ENCODE measurements around the gene TREH.
"Not testable (repeated sequence)": the region's sequence is repeated elsewhere in the genome, so short reads cannot be mapped to it uniquely, and the experiment has no call there.

Gene TREH, protein sequence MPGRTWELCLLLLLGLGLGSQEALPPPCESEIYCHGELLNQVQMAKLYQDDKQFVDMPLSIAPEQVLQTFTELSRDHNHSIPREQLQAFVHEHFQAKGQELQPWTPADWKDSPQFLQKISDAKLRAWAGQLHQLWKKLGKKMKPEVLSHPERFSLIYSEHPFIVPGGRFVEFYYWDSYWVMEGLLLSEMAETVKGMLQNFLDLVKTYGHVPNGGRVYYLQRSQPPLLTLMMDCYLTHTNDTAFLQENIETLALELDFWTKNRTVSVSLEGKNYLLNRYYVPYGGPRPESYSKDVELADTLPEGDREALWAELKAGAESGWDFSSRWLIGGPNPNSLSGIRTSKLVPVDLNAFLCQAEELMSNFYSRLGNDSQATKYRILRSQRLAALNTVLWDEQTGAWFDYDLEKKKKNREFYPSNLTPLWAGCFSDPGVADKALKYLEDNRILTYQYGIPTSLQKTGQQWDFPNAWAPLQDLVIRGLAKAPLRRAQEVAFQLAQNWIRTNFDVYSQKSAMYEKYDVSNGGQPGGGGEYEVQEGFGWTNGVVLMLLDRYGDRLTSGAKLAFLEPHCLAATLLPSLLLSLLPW

DNA sequence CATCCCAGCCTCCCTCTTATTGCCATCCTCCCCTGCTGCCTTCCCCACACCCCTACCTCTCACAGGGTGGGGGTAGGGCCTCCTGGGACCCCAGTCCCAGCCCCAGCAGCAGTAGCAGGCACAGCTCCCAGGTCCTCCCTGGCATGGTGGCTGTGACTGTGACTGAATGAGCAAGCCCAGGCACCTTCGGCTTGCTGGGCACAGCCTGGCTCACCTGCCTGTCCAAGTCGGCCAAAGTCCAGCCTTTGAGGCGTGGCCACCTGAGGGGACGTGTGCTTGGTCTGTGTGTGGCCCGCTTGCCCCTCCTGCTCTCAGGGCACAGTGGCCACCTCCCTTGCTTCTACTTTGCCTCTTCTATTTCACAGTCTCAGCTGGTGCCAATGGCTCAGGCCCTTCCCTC is at the start of gene TREH:
Gene TREH (minus strand): TSS at position 168 of the 400 bp plus-strand sequence. CDS start 23 bp downstream, at position 145.
- no peaks in the 10 kb centered on the region for H3K27me3 ChIP-seq (ENCODE audit: insufficient read depth, low read length)
- no peak within 1 kb of the TSS for H3K4me3 ChIP-seq (ENCODE audit: low read length)
- H3K36me3 ChIP-seq (ENCODE audit: insufficient read depth, low read length) = no peaks in the 10 kb centered on the region
- H3K4me1 ChIP-seq (ENCODE audit: insufficient read depth, low read length) = no peaks in the 10 kb centered on the region
- peaks cover 2% of the 10 kb centered on the region for H3K9me3 ChIP-seq (ENCODE audit: low read length)
- no peak within 1 kb of the TSS for H2AFZ ChIP-seq (ENCODE audit: low read depth, low read length)

DNA sequence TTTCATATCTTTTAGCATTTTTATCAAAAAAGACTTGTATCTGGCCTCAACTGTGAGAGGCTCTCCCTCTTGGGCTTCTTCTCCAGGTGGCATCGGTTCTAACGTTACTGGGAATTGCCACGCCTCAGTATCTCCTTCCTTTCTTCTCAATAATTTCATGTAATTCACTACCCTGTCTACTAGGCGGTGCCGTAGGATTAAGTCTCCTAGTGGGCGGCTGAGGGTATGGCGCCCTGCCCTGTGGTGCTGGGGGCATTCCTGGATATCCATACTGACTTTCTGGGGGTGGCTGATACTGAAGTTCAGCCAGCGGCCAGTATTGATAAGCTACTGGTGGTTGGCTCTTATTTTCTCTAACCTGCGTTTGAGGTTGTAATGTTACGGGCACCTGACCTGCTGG is 48.7 kb upstream of the TREH start:
- H3K4me3 ChIP-seq (ENCODE audit: low read length); H3K9me3 ChIP-seq (ENCODE audit: low read length); H3K27me3 ChIP-seq (ENCODE audit: insufficient read depth, low read length); H3K4me1 ChIP-seq (ENCODE audit: insufficient read depth, low read length); H2AFZ ChIP-seq (ENCODE audit: low read depth, low read length); H3K36me3 ChIP-seq (ENCODE audit: insufficient read depth, low read length): not testable (repeated sequence)

GRCh38 chr11:118727721-118728066 is 48.2 kb upstream of the TREH start:
- H3K4me1 ChIP-seq (ENCODE audit: insufficient read depth, low read length); H3K9me3 ChIP-seq (ENCODE audit: low read length); H3K4me3 ChIP-seq (ENCODE audit: low read length); H3K27me3 ChIP-seq (ENCODE audit: insufficient read depth, low read length); H2AFZ ChIP-seq (ENCODE audit: low read depth, low read length); H3K36me3 ChIP-seq (ENCODE audit: insufficient read depth, low read length): not testable (repeated sequence)

DNA sequence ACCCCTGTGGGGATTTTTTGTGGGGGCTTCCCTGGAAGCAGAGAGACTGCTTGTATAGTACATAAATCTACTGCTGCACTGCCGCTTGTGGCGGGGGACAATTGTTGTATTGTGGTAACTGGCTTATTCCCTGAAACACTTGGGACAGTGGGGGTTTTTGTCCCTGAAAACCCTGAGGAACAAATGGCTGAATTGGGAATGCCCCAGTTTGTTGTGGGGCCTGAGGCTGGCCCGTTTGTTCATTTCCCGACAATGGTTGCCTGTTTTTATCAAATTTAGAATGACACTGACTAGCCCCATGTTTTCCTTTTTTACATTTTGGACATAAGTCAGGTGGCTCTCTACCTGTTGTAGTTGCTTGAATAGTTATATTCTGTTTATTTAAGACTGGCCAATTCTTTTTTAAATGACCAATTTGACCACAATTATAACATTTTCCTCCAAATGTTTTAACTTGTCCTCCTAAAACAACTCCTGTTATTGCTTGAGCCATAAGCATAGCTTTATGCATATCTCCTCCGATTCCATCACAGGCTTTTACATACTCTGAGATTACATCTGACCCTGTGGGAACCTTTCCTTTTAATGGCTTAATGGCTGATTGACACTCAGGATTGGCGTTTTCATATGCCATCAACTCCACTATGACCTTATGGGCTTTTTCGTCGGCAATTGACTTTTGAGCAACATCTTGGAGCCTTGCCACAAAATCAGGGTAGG is 47.7 kb upstream of the TREH start:
- H3K4me3 ChIP-seq (ENCODE audit: low read length); H3K27me3 ChIP-seq (ENCODE audit: insufficient read depth, low read length); H3K4me1 ChIP-seq (ENCODE audit: insufficient read depth, low read length); H3K9me3 ChIP-seq (ENCODE audit: low read length); H2AFZ ChIP-seq (ENCODE audit: low read depth, low read length); H3K36me3 ChIP-seq (ENCODE audit: insufficient read depth, low read length): not testable (repeated sequence)

- not testable (repeated sequence) for H3K4me3 ChIP-seq (ENCODE audit: low read length); H3K36me3 ChIP-seq (ENCODE audit: insufficient read depth, low read length); H3K9me3 ChIP-seq (ENCODE audit: low read length); H3K27me3 ChIP-seq (ENCODE audit: insufficient read depth, low read length); H2AFZ ChIP-seq (ENCODE audit: low read depth, low read length); H3K4me1 ChIP-seq (ENCODE audit: insufficient read depth, low read length)
Observed at GRCh38 chr11:118721478-118722015, 42.1 kb upstream of the TREH start.

DNA sequence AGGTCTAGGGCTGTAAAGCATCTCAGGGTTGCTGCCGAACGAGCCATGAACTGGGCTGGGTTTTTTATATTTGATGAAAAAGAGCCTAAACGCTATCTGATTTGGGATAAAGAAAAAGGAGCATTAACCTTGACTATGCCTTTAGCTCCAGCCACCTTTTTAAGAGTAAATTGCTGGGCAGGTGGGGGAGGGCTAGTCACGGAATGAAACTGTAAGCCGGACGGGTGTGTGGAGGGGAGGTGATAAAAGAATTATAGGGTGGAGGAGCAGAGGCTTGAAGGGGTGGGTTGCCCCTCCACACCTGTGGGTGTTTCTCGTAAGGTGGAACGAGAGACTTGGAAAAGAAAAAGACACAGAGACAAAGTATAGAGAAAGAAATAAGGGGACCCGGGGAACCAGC is 41.3 kb upstream of the TREH start:
- not testable (repeated sequence) for H3K9me3 ChIP-seq (ENCODE audit: low read length); H3K36me3 ChIP-seq (ENCODE audit: insufficient read depth, low read length); H3K4me1 ChIP-seq (ENCODE audit: insufficient read depth, low read length); H3K27me3 ChIP-seq (ENCODE audit: insufficient read depth, low read length); H2AFZ ChIP-seq (ENCODE audit: low read depth, low read length); H3K4me3 ChIP-seq (ENCODE audit: low read length)

DNA sequence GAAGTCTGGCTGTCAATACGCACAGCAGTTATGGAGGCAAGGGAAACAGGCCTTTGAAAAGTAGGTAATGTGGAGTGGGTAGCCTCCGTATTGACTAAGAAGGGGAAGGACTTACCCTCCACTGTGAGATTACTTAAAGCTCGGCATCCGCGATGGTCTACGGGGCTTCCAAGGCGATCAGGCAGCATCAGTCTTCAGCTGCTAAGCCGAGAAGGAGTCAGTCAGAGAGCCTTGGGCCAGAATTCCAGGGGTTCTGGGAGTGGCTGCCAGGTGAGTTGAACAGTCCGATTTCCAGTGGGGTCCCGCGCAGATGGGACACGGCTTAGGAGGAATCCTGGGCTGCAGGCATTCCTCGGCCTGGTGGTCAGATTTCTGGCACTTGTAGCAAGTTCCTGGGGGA is 40.6 kb upstream of the TREH start:
- peaks cover 10% of the 10 kb centered on the region for H3K4me1 ChIP-seq (ENCODE audit: insufficient read depth, low read length)
- not testable (repeated sequence) for H3K36me3 ChIP-seq (ENCODE audit: insufficient read depth, low read length); H3K9me3 ChIP-seq (ENCODE audit: low read length); H3K4me3 ChIP-seq (ENCODE audit: low read length); H3K27me3 ChIP-seq (ENCODE audit: insufficient read depth, low read length); H2AFZ ChIP-seq (ENCODE audit: low read depth, low read length)

- H3K4me3 ChIP-seq (ENCODE audit: low read length); H2AFZ ChIP-seq (ENCODE audit: low read depth, low read length); H3K27me3 ChIP-seq (ENCODE audit: insufficient read depth, low read length); H3K9me3 ChIP-seq (ENCODE audit: low read length); H3K36me3 ChIP-seq (ENCODE audit: insufficient read depth, low read length): not testable (repeated sequence)
- H3K4me1 ChIP-seq (ENCODE audit: insufficient read depth, low read length) = peaks cover 12% of the 10 kb centered on the region
Observed at GRCh38 chr11:118718562-118718961, 39.1 kb upstream of the TREH start.

- H3K4me3 ChIP-seq (ENCODE audit: low read length); H3K36me3 ChIP-seq (ENCODE audit: insufficient read depth, low read length); H2AFZ ChIP-seq (ENCODE audit: low read depth, low read length); H3K9me3 ChIP-seq (ENCODE audit: low read length); H3K27me3 ChIP-seq (ENCODE audit: insufficient read depth, low read length): not testable (repeated sequence)
- H3K4me1 ChIP-seq (ENCODE audit: insufficient read depth, low read length) = peaks cover 12% of the 10 kb centered on the region
Observed at GRCh38 chr11:118717733-118718132, 38.3 kb upstream of the TREH start.

DNA sequence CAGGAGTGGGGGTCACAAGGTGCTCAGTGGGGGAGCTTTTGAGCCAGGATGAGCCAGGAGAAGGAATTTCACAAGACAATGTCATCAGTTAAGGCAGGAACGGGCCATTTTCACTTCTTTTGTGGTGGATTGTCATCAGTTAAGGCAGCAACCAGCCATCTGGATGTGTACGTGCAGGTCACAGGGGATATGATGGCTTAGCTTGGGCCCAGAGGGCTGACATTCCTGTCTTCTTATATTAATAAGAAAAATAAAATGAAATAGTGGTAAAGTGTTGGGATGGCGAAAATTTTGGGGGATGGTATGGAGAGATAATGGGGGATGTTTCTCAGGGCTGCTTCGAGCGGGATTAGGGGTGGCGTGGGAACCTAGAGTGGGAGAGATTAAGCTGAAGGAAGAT is 37.8 kb upstream of the TREH start:
- not testable (repeated sequence) for H3K27me3 ChIP-seq (ENCODE audit: insufficient read depth, low read length); H2AFZ ChIP-seq (ENCODE audit: low read depth, low read length); H3K4me3 ChIP-seq (ENCODE audit: low read length); H3K36me3 ChIP-seq (ENCODE audit: insufficient read depth, low read length); H3K9me3 ChIP-seq (ENCODE audit: low read length)
- peaks cover 12% of the 10 kb centered on the region for H3K4me1 ChIP-seq (ENCODE audit: insufficient read depth, low read length)

DNA sequence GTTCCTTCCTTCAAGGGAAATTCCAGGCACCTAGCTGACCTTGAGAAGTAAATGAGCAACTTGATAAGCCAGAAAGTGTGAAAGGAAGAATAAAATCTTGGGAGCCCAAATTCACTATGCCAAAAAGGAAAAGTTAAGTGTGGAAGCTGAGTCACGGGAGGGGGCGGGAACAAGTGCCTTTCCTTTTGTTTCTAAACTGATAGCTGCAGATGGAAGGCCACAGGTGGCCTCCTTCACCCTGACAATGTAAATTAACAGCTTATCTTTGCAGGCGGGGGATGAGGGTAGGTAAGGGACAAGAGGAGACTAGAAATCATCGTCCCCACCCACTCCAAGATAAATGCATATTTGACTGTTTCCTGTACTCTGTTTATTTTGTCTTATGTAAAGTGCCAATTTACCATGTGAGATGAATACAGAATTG is 36.4 kb upstream of the TREH start:
- Histone ChIP-seq H3K36me3 (ENCODE audit: insufficient read depth, low read length) (no peaks in the 10 kb centered on the region), H3K4me3 (ENCODE audit: low read length) (no peak overlapping the region), H2AFZ (ENCODE audit: low read depth, low read length) (peak overlapping the region; percentile 26), H3K9me3 (ENCODE audit: low read length) (no peaks in the 10 kb centered on the region), H3K27me3 (ENCODE audit: insufficient read depth, low read length) (no peaks in the 10 kb centered on the region), H3K4me1 (ENCODE audit: insufficient read depth, low read length) (peaks cover 12% of the 10 kb centered on the region)

- no peaks in the 10 kb centered on the region for H3K36me3 ChIP-seq (ENCODE audit: insufficient read depth, low read length)
- no peak overlapping the region for H3K4me3 ChIP-seq (ENCODE audit: low read length)
- H3K4me1 ChIP-seq (ENCODE audit: insufficient read depth, low read length) = peaks cover 12% of the 10 kb centered on the region
- peak overlapping the region; percentile 26 for H2AFZ ChIP-seq (ENCODE audit: low read depth, low read length)
- no peaks in the 10 kb centered on the region for H3K9me3 ChIP-seq (ENCODE audit: low read length)
- H3K27me3 ChIP-seq (ENCODE audit: insufficient read depth, low read length) = no peaks in the 10 kb centered on the region
Observed at GRCh38 chr11:118715245-118715831, 35.9 kb upstream of the TREH start.

- H3K9me3 ChIP-seq (ENCODE audit: low read length) = no peaks in the 10 kb centered on the region
- H3K27me3 ChIP-seq (ENCODE audit: insufficient read depth, low read length) = no peaks in the 10 kb centered on the region
- H3K4me3 ChIP-seq (ENCODE audit: low read length) = no peak overlapping the region
- H3K36me3 ChIP-seq (ENCODE audit: insufficient read depth, low read length) = no peaks in the 10 kb centered on the region
- peak overlapping the region; percentile 26 for H2AFZ ChIP-seq (ENCODE audit: low read depth, low read length)
- H3K4me1 ChIP-seq (ENCODE audit: insufficient read depth, low read length) = peaks cover 12% of the 10 kb centered on the region
Observed at GRCh38 chr11:118714816-118715215, 35.4 kb upstream of the TREH start.

Measured in neuron (in vitro differentiated cells).